Measurements from ENCODE around the gene HSPA12A.
A peak's percentile ranks its signal among the peaks of the same experiment; 100 is the strongest.

Gene HSPA12A

DNA sequence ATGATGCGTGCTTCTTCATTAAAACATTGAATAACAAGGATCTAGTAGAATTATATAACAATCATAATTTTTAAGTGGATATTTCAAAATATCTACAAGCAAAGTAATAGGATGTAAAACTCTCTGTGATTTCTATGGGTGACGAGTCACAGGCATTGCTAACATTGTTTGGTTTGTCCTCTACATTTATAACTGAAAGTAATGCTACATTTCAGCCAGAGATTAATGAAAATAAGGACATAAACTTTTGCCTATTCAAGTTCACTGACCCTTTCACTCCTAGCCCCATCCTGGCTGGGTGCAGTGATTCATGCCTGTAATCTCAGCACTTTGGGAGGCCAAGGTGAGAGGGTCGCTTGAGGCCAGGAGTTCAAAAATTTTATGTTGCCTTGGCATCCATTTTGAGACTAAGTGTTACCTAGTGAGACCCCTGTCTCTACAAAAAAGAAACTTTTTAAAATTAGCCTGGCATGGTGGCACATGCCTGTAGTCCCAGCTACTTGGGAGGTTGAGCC, 38.4 kb upstream of the HSPA12A start:
- H3K4me3 ChIP-seq (ENCODE audit: extremely low read depth, insufficient read depth, low read length, poor library complexity, severe bottlenecking) = no peak overlapping the region
- H3K36me3 ChIP-seq (ENCODE audit: control insufficient read depth, insufficient read depth, low read length) = no peaks in the 10 kb centered on the region
- H3K9me3 ChIP-seq (ENCODE audit: control insufficient read depth, low read length) = no peaks in the 10 kb centered on the region
- 80 to 82% methylated on average over 1 to 2 of the region's 3 CpGs for WGBS, 2 experiments (ENCODE audit: insufficient coverage in 2 of 2)
- no peak overlapping the region for H3K27ac ChIP-seq (ENCODE audit: low read depth, low read length, severe bottlenecking)
- no peaks in the 10 kb centered on the region for H3K4me1 ChIP-seq (ENCODE audit: control insufficient read depth, insufficient read depth, low read length, poor library complexity, severe bottlenecking)

DNA sequence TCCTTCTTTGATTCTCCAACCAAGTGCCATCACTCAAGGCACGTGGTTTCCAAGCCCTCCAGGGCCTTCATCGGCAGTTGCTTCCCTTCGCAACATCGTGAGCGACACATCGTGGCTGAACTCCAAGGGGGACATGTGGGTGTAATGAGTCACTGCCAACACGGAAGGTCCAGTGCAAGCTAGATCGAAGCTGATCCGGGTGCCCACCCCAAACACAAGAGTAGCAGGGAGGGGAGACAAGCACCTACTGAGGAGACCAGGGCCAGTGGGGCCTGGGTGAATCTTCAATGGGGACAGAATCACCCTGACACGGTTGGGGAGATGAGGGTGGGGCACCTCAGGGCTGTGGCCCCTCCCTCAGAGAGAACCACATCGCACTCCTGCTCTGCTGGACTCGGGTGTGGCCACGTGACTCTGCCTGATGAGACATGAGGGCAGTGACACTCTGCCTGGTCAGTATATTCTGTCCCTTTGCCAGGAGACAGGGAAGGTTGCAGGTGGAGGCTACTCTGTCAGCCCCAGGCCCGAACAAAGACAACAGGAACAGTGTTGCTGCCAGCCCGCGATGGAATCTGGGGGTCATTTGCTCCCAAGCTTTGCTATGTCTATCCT, 36.8 kb upstream of the HSPA12A start:
- no peak overlapping the region for H3K4me3 ChIP-seq (ENCODE audit: extremely low read depth, insufficient read depth, low read length, poor library complexity, severe bottlenecking)
- no peaks in the 10 kb centered on the region for H3K9me3 ChIP-seq (ENCODE audit: control insufficient read depth, low read length)
- no peak overlapping the region for H3K27ac ChIP-seq (ENCODE audit: low read depth, low read length, severe bottlenecking)
- no peaks in the 10 kb centered on the region for H3K36me3 ChIP-seq (ENCODE audit: control insufficient read depth, insufficient read depth, low read length)
- H3K4me1 ChIP-seq (ENCODE audit: control insufficient read depth, insufficient read depth, low read length, poor library complexity, severe bottlenecking) = no peaks in the 10 kb centered on the region
- WGBS, 2 experiments (ENCODE audit: insufficient coverage in 2 of 2) = 96% methylated on average over 13 to 15 of the region's 16 CpGs

DNA sequence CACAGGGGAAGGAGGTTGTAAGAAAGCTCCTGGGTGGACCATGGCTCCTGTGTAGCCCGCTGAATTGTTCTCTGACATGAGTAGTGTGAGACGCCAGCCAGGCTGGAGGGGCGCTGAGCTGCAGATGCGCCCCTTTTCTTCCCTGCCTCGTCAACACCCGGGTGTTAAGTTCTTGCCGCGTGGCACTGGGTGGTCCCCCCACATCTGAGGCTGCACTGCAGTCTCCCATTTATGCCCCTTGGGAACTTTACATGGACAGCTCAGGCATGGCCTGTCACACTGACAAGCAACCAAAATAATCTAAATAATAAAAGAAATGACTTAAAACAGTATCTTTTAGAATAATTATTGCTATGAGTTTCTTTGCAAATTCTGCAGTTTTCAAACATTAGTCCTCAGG, 34.6 kb upstream of the HSPA12A start:
- Histone ChIP-seq H3K36me3 (ENCODE audit: control insufficient read depth, insufficient read depth, low read length) (no peaks in the 10 kb centered on the region), H3K4me3 (ENCODE audit: extremely low read depth, insufficient read depth, low read length, poor library complexity, severe bottlenecking) (no peak overlapping the region), H3K9me3 (ENCODE audit: control insufficient read depth, low read length) (no peaks in the 10 kb centered on the region), H3K27ac (ENCODE audit: low read depth, low read length, severe bottlenecking) (no peak overlapping the region), H3K4me1 (ENCODE audit: control insufficient read depth, insufficient read depth, low read length, poor library complexity, severe bottlenecking) (no peaks in the 10 kb centered on the region)
- WGBS, 2 experiments (ENCODE audit: insufficient coverage in 2 of 2) = 67 to 83% methylated on average over 6 to 8 of the region's 8 CpGs

DNA sequence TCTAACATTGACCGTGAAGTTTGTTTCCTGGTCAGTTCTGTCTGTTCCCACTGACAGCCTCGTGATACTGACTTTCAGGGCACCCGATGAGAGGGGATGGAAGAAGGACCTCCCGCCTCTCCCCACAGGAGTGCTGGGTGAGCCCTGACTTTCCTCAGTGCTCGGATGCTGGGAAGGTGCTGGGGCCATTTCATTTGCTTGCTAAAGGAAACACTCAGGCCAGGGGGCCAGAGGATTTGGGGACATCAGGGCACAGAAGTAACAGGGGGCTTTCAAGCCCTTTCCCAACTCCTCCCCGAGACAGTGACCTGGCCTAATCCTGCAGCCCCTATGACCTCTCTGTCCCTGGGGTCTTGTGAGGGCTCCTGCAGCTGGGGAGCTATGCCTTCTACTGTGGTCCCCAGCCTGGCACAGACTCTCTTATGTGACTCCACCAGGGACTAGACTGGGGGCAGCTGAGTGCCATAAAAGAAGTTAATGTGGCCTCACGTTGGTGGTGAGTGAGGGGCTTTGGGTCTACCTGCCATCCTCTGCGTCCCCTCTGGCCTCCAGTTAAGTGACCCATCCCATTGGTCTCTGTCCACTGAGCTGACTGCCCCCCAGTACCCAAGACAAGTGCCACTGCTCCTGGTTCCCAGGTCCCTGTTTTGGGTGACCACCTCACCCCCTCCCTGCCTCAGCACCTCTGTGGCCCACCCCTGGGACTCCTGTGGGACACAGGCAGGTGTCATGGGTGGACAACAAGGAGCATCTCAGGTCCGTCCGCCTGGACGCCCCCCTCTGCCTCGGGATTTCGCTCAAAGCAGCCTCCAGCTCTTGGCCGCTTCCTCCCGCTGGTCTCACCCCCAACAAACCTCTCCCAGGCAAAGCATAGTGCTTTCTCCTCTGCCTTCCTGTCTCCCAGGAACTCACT, 33.4 kb upstream of the HSPA12A start:
- peaks cover 5% of the 10 kb centered on the region for H3K4me1 ChIP-seq (ENCODE audit: control insufficient read depth, insufficient read depth, low read length, poor library complexity, severe bottlenecking)
- no peak overlapping the region for H3K4me3 ChIP-seq (ENCODE audit: extremely low read depth, insufficient read depth, low read length, poor library complexity, severe bottlenecking)
- H3K9me3 ChIP-seq (ENCODE audit: control insufficient read depth, low read length) = no peaks in the 10 kb centered on the region
- H3K36me3 ChIP-seq (ENCODE audit: control insufficient read depth, insufficient read depth, low read length) = no peaks in the 10 kb centered on the region
- H3K27ac ChIP-seq (ENCODE audit: low read depth, low read length, severe bottlenecking) = no peak overlapping the region
- WGBS, 2 experiments (ENCODE audit: insufficient coverage in 2 of 2) = 92 to 95% methylated on average over 11 to 13 of the region's 15 CpGs

DNA sequence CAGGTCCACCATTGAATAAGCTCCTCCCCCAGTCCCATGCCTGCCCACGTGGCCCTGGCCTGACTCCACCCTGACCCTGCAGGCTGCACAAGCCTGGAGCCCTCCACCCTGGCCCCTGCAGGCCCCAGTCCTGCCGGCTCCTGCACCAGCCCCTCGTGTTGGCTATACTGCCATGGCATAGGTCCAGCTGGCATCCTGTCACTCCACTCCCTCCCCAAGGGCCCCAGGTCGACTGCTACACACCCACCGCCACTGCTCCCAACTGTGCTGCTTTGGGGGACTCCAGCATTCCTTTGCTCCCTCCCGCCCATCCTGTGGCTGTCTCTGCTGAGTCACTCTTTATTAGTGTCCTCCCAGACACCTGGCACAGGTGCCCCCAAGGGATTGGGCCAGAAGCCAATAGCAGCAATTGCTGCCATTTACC, 32.4 kb upstream of the HSPA12A start:
- peaks cover 12% of the 10 kb centered on the region for H3K4me1 ChIP-seq (ENCODE audit: control insufficient read depth, insufficient read depth, low read length, poor library complexity, severe bottlenecking)
- 61 to 72% methylated on average over 2 to 5 of the region's 6 CpGs for WGBS, 2 experiments (ENCODE audit: insufficient coverage in 2 of 2)
- no peaks in the 10 kb centered on the region for H3K36me3 ChIP-seq (ENCODE audit: control insufficient read depth, insufficient read depth, low read length)
- H3K27ac ChIP-seq (ENCODE audit: low read depth, low read length, severe bottlenecking) = no peak overlapping the region
- no peak overlapping the region for H3K4me3 ChIP-seq (ENCODE audit: extremely low read depth, insufficient read depth, low read length, poor library complexity, severe bottlenecking)
- H3K9me3 ChIP-seq (ENCODE audit: control insufficient read depth, low read length) = no peaks in the 10 kb centered on the region

DNA sequence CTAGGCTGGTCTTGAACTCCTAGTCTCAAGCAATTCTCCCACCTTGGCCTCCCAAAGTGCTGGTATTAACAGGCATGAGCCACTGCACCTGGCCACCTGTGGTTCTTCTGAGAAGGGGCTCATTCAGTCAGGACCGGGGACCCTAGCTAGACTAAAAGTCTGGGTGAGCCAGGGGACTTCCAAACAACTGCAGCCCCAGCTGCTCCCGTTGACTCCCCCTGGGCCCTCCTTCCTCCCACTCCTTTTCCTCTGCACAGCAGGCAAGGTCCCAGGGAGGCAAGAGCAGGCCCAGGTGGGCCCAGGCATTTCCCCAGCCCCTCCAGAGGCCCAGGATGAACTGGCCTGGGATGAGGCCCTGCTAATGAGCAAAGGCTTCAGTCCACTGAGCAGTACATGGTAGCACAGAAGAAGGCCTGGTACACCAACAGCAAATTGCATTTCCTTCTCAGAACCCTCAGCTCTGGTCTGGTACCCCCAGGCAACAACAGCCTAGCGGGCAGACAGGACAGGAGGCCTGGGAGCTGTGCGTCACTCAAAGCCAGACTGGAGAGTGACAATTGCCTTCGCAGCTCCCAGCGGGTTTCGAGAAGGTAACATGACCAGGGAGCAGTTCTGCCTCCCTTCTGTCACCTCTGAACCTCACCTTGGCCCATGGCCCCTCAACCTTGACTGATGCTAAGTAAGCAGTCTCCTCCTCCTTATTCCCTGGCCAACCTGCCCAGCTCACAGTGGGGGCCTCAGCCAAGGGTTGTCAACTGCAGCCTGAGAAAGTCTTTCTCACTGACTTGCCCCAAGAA, 30.7 kb upstream of the HSPA12A start:
- Histone ChIP-seq H3K27ac (ENCODE audit: low read depth, low read length, severe bottlenecking) (no peak overlapping the region), H3K4me1 (ENCODE audit: control insufficient read depth, insufficient read depth, low read length, poor library complexity, severe bottlenecking) (peaks cover 22% of the 10 kb centered on the region), H3K4me3 (ENCODE audit: extremely low read depth, insufficient read depth, low read length, poor library complexity, severe bottlenecking) (no peak overlapping the region), H3K36me3 (ENCODE audit: control insufficient read depth, insufficient read depth, low read length) (no peaks in the 10 kb centered on the region), H3K9me3 (ENCODE audit: control insufficient read depth, low read length) (no peaks in the 10 kb centered on the region)
- whole genome bisulfite sequencing, 2 experiments (ENCODE audit: insufficient coverage in 2 of 2) = 96% methylated on average over 5 to 6 of the region's 7 CpGs

DNA sequence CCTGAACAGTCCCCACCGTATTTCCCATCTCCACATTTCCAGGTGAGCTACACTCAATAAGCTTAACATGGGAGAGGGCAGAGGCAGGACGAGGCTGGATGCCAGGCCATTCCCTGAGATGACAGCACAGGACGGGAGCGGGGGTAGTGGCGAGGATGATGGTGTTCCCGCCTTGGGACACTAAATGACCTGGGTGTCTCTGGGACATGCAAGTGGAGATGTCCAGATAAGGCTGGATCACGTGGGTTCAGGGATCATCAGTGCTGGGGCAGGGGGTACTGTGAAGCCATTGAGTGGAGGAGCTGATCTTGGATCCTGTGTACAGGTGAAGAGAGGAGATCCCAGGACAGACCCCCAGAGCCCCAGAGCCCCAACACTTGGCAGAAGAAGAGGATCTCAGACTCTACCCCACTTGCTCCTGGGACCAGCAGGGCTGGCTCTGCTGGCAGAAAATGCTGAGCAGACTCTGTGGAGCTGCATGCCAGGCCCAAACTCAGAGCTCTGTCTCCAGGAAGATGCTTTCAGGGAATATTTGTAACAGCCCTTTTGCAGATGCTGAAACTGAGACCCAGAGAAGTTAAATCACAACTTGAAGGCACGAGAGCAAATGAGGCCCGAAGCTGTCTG, 29.7 kb upstream of the HSPA12A start:
- Histone ChIP-seq H3K27ac (ENCODE audit: low read depth, low read length, severe bottlenecking) (no peak overlapping the region), H3K9me3 (ENCODE audit: control insufficient read depth, low read length) (no peaks in the 10 kb centered on the region), H3K4me3 (ENCODE audit: extremely low read depth, insufficient read depth, low read length, poor library complexity, severe bottlenecking) (no peak overlapping the region), H3K36me3 (ENCODE audit: control insufficient read depth, insufficient read depth, low read length) (no peaks in the 10 kb centered on the region), H3K4me1 (ENCODE audit: control insufficient read depth, insufficient read depth, low read length, poor library complexity, severe bottlenecking) (peaks cover 22% of the 10 kb centered on the region)
- WGBS, 2 experiments (ENCODE audit: insufficient coverage in 2 of 2) = 82 to 93% methylated on average over 7 to 9 of the region's 9 CpGs

DNA sequence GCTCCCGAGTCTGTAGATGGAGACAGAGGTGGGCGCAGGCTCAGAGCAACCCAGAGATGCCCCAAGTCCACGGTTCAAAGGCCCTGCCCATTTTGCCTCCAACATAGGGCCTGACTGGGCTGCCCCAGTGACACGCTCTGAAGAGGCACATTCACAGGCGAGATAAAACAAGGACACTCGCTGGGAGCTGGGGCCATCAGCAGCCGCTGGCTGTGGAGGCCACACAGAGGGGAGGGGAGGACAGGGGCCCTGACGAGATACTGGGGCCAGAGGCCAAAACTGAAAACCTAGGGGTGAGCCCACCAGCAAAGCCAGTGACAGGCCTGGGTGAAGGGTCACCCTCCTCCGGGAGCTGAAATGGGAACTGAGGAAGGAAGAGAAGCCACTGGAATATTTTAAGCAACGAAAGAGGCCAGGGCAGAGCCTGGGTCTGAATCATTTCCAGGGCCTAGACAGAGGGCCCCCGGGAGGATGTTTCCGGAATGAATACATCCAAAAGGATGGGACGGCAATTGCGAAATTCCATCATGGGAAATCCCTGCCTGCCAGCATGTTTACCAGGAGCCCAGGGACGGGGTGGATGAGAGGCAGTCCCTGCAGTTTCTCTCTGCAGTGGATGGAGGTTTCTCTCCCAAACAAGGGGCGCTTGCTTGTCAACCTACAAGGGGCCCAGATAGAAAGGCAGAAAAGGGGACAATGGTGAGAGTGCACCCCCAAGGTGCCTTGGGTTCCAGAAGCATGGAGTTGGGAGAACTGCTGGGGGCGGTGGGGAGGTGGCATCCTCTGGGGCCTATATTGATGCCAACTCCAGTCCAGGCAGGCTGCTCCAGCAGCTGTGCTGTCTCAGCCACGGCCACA, 29.0 kb upstream of the HSPA12A start:
- WGBS, 2 experiments (ENCODE audit: insufficient coverage in 2 of 2) = 77 to 84% methylated on average over 14 to 18 of the region's 18 CpGs
- no peaks in the 10 kb centered on the region for H3K9me3 ChIP-seq (ENCODE audit: control insufficient read depth, low read length)
- peak overlapping the region; percentile 59 for H3K27ac ChIP-seq (ENCODE audit: low read depth, low read length, severe bottlenecking)
- H3K4me3 ChIP-seq (ENCODE audit: extremely low read depth, insufficient read depth, low read length, poor library complexity, severe bottlenecking) = no peak overlapping the region
- no peaks in the 10 kb centered on the region for H3K36me3 ChIP-seq (ENCODE audit: control insufficient read depth, insufficient read depth, low read length)
- peaks cover 22% of the 10 kb centered on the region for H3K4me1 ChIP-seq (ENCODE audit: control insufficient read depth, insufficient read depth, low read length, poor library complexity, severe bottlenecking)

DNA sequence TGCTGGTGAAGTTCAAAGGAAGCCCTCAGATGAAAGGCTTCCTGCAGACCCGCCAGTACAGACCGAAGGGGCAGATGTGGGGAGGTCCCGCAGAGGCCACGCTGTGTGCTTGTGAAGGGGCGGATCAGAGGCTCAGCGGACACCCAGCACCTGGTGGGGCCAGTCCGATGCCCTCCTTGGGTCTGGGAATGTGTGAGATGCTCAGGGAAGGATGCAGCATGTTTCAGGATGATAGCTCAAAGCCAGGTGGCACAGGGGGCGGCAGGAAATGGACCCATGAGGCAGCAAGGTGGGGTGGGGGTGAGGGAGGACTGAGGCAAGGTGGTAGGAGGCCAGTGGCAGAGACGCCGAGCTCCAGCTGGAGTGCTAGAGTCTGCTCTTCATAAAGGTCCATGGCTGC, 27.9 kb upstream of the HSPA12A start:
- Histone ChIP-seq H3K36me3 (ENCODE audit: control insufficient read depth, insufficient read depth, low read length) (no peaks in the 10 kb centered on the region), H3K9me3 (ENCODE audit: control insufficient read depth, low read length) (no peaks in the 10 kb centered on the region), H3K4me3 (ENCODE audit: extremely low read depth, insufficient read depth, low read length, poor library complexity, severe bottlenecking) (no peak overlapping the region), H3K27ac (ENCODE audit: low read depth, low read length, severe bottlenecking) (no peak overlapping the region), H3K4me1 (ENCODE audit: control insufficient read depth, insufficient read depth, low read length, poor library complexity, severe bottlenecking) (peaks cover 22% of the 10 kb centered on the region)
- 93 to 94% methylated on average over 6 to 8 of the region's 10 CpGs for WGBS, 2 experiments (ENCODE audit: insufficient coverage in 2 of 2)

Data from mesodermal cell (in vitro differentiated cells).